ENCODE data around the gene LRRC47.

Gene LRRC47

DNA sequence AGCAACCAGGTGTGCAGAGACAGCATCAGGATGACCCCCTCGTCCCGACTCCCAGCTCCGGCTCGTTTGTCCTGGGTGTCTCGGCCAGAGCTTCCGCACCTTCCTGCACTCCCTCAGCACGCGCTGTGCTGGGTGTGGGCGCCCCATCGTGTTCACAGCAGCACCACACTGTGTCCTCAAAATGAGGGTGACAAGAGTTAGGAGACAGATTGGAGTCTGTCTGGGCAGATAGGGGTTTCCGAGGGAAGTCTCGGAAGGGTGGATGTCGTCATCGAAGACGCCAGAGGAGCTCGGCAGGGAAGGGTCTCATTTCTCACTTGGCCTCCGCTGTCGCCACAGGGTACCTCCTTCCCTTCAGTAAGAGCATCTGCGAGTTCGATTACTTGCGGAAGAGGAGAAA is 39.9 kb downstream of the LRRC47 start:
- H3K9ac ChIP-seq (ENCODE audit: low read length): no peak overlapping the region
- no peaks in the 10 kb centered on the region for H3K36me3 ChIP-seq (replicated peaks; ENCODE audit: low read depth, low read length)
- no peaks in the 10 kb centered on the region for H3K4me1 ChIP-seq (ENCODE audit: low read length)
- no peaks in the 10 kb centered on the region for H3K9me3 ChIP-seq (ENCODE audit: insufficient read depth, low read length)
- no peak overlapping the region for H3K27ac ChIP-seq (ENCODE audit: low read length)
- peaks cover 13% of the 10 kb centered on the region for H3K27me3 ChIP-seq (ENCODE audit: low read depth, low read length)
- no peak overlapping the region for H3K4me3 ChIP-seq (ENCODE audit: low read length)
- no peak for TF ChIP-seq EZH2phosphoT487 (IDR thresholded peaks at IDR 0.05; ENCODE audit: low read depth)
- TF ChIP-seq, protein P1, sequence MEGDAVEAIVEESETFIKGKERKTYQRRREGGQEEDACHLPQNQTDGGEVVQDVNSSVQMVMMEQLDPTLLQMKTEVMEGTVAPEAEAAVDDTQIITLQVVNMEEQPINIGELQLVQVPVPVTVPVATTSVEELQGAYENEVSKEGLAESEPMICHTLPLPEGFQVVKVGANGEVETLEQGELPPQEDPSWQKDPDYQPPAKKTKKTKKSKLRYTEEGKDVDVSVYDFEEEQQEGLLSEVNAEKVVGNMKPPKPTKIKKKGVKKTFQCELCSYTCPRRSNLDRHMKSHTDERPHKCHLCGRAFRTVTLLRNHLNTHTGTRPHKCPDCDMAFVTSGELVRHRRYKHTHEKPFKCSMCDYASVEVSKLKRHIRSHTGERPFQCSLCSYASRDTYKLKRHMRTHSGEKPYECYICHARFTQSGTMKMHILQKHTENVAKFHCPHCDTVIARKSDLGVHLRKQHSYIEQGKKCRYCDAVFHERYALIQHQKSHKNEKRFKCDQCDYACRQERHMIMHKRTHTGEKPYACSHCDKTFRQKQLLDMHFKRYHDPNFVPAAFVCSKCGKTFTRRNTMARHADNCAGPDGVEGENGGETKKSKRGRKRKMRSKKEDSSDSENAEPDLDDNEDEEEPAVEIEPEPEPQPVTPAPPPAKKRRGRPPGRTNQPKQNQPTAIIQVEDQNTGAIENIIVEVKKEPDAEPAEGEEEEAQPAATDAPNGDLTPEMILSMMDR (IDR thresholded peaks at IDR 0.05; ENCODE audit: low read depth, low read length): no peak
- no peaks in the 10 kb centered on the region for H4K20me1 ChIP-seq (ENCODE audit: insufficient read depth, low read length)
- no peak overlapping the region for H2AFZ ChIP-seq (ENCODE audit: low read depth, low read length)
- no peaks in the 10 kb centered on the region for H3K79me2 ChIP-seq (ENCODE audit: low read length)
- H3K4me2 ChIP-seq (ENCODE audit: low read length): no peak overlapping the region

DNA sequence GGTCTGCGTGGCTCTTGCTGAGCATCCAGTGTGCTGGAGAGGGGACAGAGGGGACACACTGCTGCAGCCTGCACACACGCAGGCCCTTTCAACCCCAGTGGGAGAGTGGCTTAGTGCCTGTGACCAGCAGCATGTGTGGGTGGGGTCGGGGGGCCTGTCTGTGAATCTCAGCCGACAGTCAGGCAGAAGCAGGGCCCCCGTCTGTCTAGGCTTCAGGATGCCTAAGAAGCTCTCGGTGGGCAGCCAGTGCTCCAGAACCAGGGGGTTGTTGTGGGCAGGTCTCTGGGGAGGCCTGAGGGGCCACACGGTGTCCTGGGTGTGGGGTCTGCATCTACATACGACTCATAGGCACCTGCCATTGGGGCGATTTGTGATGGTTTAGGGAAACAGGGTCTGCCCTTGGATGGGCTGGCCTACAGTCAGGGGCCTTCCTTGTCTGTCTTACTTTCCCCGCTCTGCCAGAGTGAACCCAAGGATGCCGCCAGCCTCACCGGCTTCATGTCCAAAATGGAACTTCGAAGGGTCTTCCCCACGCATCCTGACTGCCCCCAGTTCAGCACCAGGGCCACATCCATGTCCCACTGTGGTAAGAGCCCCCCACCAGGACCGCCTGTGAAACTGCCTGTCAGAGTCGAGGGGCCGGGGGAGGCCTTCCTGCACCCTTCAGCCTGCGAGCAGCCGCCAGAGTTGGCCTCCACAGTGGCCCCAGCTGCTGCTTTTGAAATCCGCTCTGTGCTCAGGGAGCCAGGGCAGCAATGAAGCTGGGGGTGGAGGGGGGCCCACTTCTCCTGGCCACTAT is 42.4 kb downstream of the LRRC47 start:
- Histone ChIP-seq H3K9ac (ENCODE audit: low read length) (no peak overlapping the region), H2AFZ (ENCODE audit: low read depth, low read length) (no peak overlapping the region), H3K27ac (ENCODE audit: low read length) (no peak overlapping the region), H3K79me2 (ENCODE audit: low read length) (no peaks in the 10 kb centered on the region), H3K4me2 (ENCODE audit: low read length) (no peak overlapping the region), H4K20me1 (ENCODE audit: insufficient read depth, low read length) (no peaks in the 10 kb centered on the region), H3K27me3 (ENCODE audit: low read depth, low read length) (peaks cover 5% of the 10 kb centered on the region; the same call in 1 of the 2 replicates), H3K4me1 (ENCODE audit: low read length) (no peaks in the 10 kb centered on the region), H3K4me3 (ENCODE audit: low read length) (no peak overlapping the region), H3K9me3 (ENCODE audit: insufficient read depth, low read length) (no peaks in the 10 kb centered on the region), H3K36me3 (replicated peaks; ENCODE audit: low read depth, low read length) (no peaks in the 10 kb centered on the region)
- TF ChIP-seq, protein P1 (IDR thresholded peaks at IDR 0.05; ENCODE audit: low read depth, low read length): no peak
- TF ChIP-seq EZH2phosphoT487 (IDR thresholded peaks at IDR 0.05; ENCODE audit: low read depth): no peak

DNA sequence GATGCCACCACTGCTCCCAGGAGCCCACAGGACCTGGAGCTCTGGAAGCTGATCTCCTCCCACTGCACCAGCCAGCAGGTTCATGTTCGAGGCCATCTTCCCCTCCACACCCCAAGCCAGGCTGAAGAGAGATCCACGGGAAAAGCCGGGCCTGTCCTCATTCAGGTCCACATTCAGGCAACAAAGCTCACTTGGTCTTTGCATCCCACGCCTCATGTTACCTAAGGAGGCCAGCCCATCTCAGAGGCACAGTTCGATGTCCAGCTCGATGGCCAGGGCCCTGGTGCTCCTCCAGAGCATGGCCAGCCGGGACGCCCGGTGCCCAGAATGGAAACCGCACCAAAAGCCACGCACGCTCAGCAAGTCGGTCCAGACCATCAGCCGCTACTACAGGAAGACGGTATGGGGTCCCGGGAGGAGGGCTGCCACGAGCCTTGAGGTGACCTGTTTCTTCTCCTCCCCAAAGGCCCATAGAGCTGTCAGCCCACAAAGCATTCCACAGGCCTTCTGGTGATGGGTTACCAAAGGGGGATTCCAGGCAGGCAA is 43.8 kb downstream of the LRRC47 start, which contains the start of gene CCDC27:
CCDC27 (plus strand) TSS at position 51 of the 546 bp plus-strand sequence; CDS start at position 83, 32 bp downstream.
- no peak within 1 kb of the TSS for H3K9ac ChIP-seq (ENCODE audit: low read length)
- no peaks in the 10 kb centered on the region for H3K79me2 ChIP-seq (ENCODE audit: low read length)
- H3K27ac ChIP-seq (ENCODE audit: low read length): no peak within 1 kb of the TSS
- H3K4me3 ChIP-seq (ENCODE audit: low read length): no peak within 1 kb of the TSS
- H2AFZ ChIP-seq (ENCODE audit: low read depth, low read length): no peak within 1 kb of the TSS
- peaks cover 5% of the 10 kb centered on the region; the same call in 1 of the 2 replicates for H3K4me1 ChIP-seq (ENCODE audit: low read length)
- H4K20me1 ChIP-seq (ENCODE audit: insufficient read depth, low read length): no peaks in the 10 kb centered on the region
- peaks cover 5% of the 10 kb centered on the region; the same call in 1 of the 2 replicates for H3K27me3 ChIP-seq (ENCODE audit: low read depth, low read length)
- no peaks in the 10 kb centered on the region for H3K36me3 ChIP-seq (replicated peaks; ENCODE audit: low read depth, low read length)
- H3K4me2 ChIP-seq (ENCODE audit: low read length): no peak within 1 kb of the TSS
- no peaks in the 10 kb centered on the region for H3K9me3 ChIP-seq (ENCODE audit: insufficient read depth, low read length)
- no peak for TF ChIP-seq EZH2phosphoT487 (IDR thresholded peaks at IDR 0.05; ENCODE audit: low read depth)
- TF ChIP-seq, protein P1 (IDR thresholded peaks at IDR 0.05; ENCODE audit: low read depth, low read length): no peak

DNA sequence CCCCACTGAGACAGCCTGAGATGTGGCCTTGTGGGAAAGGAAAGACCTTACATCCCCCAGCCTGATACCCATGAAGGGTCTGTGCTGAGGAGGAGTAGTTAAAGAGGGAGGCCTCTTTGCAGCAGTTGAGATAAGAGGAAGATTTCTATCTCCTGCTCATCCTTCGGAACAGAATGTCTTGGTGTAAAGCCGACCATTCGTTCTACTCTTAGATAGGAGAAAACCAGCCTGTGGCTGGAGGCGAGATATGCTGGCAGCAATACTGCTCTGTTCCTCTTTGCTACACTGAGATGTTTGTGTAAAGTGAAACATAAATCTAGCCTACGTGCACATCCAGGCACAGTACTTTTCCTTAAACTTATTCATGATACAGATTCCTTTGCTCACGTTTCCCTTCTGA is 45.6 kb downstream of the LRRC47 start:
- Histone ChIP-seq H3K27me3 (ENCODE audit: low read depth, low read length) (peaks cover 5% of the 10 kb centered on the region; the same call in 1 of the 2 replicates), H3K4me1 (ENCODE audit: low read length) (peaks cover 11% of the 10 kb centered on the region), H3K9me3 (ENCODE audit: insufficient read depth, low read length) (no peaks in the 10 kb centered on the region), H3K27ac (ENCODE audit: low read length) (no peak overlapping the region), H3K4me3 (ENCODE audit: low read length) (no peak overlapping the region), H4K20me1 (ENCODE audit: insufficient read depth, low read length) (no peaks in the 10 kb centered on the region), H3K36me3 (replicated peaks; ENCODE audit: low read depth, low read length) (no peaks in the 10 kb centered on the region), H3K79me2 (ENCODE audit: low read length) (no peaks in the 10 kb centered on the region), H3K9ac (ENCODE audit: low read length) (no peak overlapping the region), H3K4me2 (ENCODE audit: low read length) (no peak overlapping the region), H2AFZ (ENCODE audit: low read depth, low read length) (no peak overlapping the region)
- TF ChIP-seq, protein P1 (IDR thresholded peaks at IDR 0.05; ENCODE audit: low read depth, low read length): no peak
- no peak for TF ChIP-seq EZH2phosphoT487 (IDR thresholded peaks at IDR 0.05; ENCODE audit: low read depth)

Measured in OCI-LY3 (cell line).